HG03280 (cell line): ENCODE measurements around the gene FAM107B.

Experiments used
- ATAC-seq: cut with Tn5 transposase; IDR thresholded peaks from one replicate; pipeline ENCODE4 v1.9.1; 2021; ENCODE audit warnings: mild to moderate bottlenecking, moderate library complexity; ENCODE audit not compliant: unreplicated experiment

The FAM107B gene

GRCh38 chr10:14476641-14477407, 297.9 kb downstream of the FAM107B start:
- no peak for ATAC-seq

GRCh38 chr10:14476006-14476405, 298.7 kb downstream of the FAM107B start:
- ATAC-seq, result no peak

- no peak for ATAC-seq
Observed at GRCh38 chr10:14474656-14475055, 300.0 kb downstream of the FAM107B start.

GRCh38 chr10:14470920-14471319, 303.8 kb downstream of the FAM107B start:
- ATAC-seq, result no peak

- no peak for ATAC-seq
Observed at GRCh38 chr10:14468726-14469125, 306.0 kb downstream of the FAM107B start.
